Activated B cell treated with CpG ODN at 0.5 μM for 24 hours (primary cell): ENCODE measurements around the gene LCN6. TPM values are rescaled to one million over a fixed set of nuclear protein-coding genes. Genes with fewer than 3 reads are reported as not detected.
A peak's percentile ranks its signal among the peaks of the same experiment; 100 is the strongest.

Experiments used
- ATAC-seq: fragments of 200-7000 bp; cut with Tn5 transposase; one replicate; pipeline ENCODE4 v1.10.0; 2021; ENCODE audit warnings: low read depth, mild to moderate bottlenecking, moderate library complexity
- CTCF ChIA-PET: fragments of 350-600 bp; sonication (Branson Sonifier 250); formaldehyde crosslinking; loops from one replicate; lab custom pipeline; 2021; ENCODE audit warnings: antibody characterized with exemption; lab: Charles Lee
- POLR2A ChIA-PET: fragments of 350-600 bp; sonication (Branson Sonifier 250); formaldehyde crosslinking; loops from one replicate; lab custom pipeline; 2021; ENCODE audit warnings: antibody characterized with exemption; lab: Charles Lee
- DNase-seq: peaks from one replicate; pipeline ENCODE4 v3.0.0; 2022
- H3K27ac Mint-ChIP-seq: one replicate; pipeline ENCODE4 v1.8.0; 2020; ENCODE audit warnings: mixed read lengths
- H3K27me3 Mint-ChIP-seq: one replicate; pipeline ENCODE4 v1.8.0; 2021; ENCODE audit warnings: mixed read lengths
- H3K36me3 Mint-ChIP-seq: one replicate; pipeline ENCODE4 v1.8.0; 2021; ENCODE audit warnings: low read depth, mixed read lengths
- H3K4me1 Mint-ChIP-seq: one replicate; pipeline ENCODE4 v1.8.0; 2021; ENCODE audit warnings: mixed read lengths
- H3K4me3 Mint-ChIP-seq: one replicate; pipeline ENCODE4 v1.8.0; 2020; ENCODE audit warnings: mild to moderate bottlenecking, mixed read lengths
- H3K9me3 Mint-ChIP-seq: one replicate; pipeline ENCODE4 v1.8.0; 2020; ENCODE audit warnings: mixed read lengths
- CTCF ChIP-seq: fragments of 200-600 bp; IDR thresholded peaks from one replicate; pipeline ENCODE4 v1.8.0; 2022; ENCODE audit warnings: antibody characterized with exemption, mild to moderate bottlenecking
- intact Hi-C: fragments of 100-400 bp; cut with micrococcal nuclease; formaldehyde crosslinking; loops from one replicate; pipeline ENCODE4 v1.15.1; 2024
- total RNA-seq: library from RNA; stranded (reverse); gene quantifications from 2 replicates; pipeline ENCODE4 v1.2.3, GENCODE V29; 2022

Gene LCN6
- total RNA-seq, 1 donor from 2014 or later: not detected

GRCh38 chr9:136776947-136777346 lies 28.6 kb upstream of the LCN6 start:
- no peaks in the 10 kb centered on the region for H3K36me3 Mint-ChIP-seq
- ChIA-PET CTCF (interaction anchor here (1.2 to 2.3 kb wide), 4 partner anchors 10 to 258 kb away, joined by 3 to 15 read pairs (median 7); no protein-coding TSS in a partner anchor), POLR2A (no interaction called here)
- DNase-seq (no peak), ATAC-seq (no peak)
- H3K4me3 Mint-ChIP-seq: no peak overlapping the region
- H3K27ac Mint-ChIP-seq: no peak overlapping the region
- no peak for TF ChIP-seq CTCF
- peaks cover 18% of the 10 kb centered on the region for H3K27me3 Mint-ChIP-seq
- peaks cover 4% of the 10 kb centered on the region for H3K9me3 Mint-ChIP-seq
- H3K4me1 Mint-ChIP-seq: peaks cover 5% of the 10 kb centered on the region
- intact Hi-C loops: no loop called here

GRCh38 chr9:136775191-136775590 lies 26.9 kb upstream of the LCN6 start:
- DNase-seq (no peak), ATAC-seq (no peak)
- TF ChIP-seq CTCF: no peak
- ChIA-PET POLR2A (no interaction called here), CTCF (no interaction called here)
- Mint-ChIP-seq H3K4me1 (peaks cover 10% of the 10 kb centered on the region), H3K4me3 (no peak overlapping the region), H3K27me3 (peaks cover 19% of the 10 kb centered on the region), H3K9me3 (peaks cover 4% of the 10 kb centered on the region), H3K27ac (no peak overlapping the region), H3K36me3 (no peaks in the 10 kb centered on the region)
- intact Hi-C loops: no loop called here

DNA sequence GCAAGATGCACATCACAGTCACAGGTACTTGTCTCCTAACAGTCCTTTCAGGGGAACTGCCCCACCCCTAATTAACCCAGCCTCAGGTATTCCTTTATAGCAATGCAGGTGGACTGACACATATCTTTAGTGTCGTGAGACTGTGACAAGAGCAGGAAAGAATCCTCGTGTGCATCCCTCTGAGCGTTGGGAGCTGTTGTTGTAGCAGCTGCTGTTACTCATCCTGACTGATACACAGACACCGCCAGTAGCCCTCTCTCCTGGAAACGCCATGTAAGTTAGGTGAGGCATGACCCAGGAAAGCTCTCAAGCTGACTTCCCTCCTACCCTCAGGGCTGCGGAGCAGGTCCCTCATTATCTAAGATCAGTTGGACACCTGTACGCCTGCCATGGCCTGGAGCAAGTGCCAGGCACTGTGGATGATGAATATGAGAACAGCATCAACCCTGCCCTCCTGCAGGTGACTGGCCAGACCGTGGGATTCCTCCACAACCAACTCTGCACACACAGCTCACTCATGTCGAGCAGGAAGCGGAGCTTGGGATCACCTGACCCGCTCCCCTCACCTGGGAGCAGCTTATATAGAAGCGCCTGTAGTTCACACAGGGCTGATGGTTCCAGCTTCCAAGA lies 26.2 kb upstream of the LCN6 start:
- DNase-seq (no peak), ATAC-seq (no peak)
- intact Hi-C loops: no loop called here
- Mint-ChIP-seq H3K9me3 (peaks cover 4% of the 10 kb centered on the region), H3K27me3 (peaks cover 19% of the 10 kb centered on the region), H3K4me3 (no peak overlapping the region), H3K36me3 (no peaks in the 10 kb centered on the region), H3K27ac (no peak overlapping the region), H3K4me1 (peaks cover 13% of the 10 kb centered on the region)
- POLR2A ChIA-PET: no interaction called here
- no peak for TF ChIP-seq CTCF
- CTCF ChIA-PET: no interaction called here

- TF ChIP-seq CTCF: no peak
- CTCF ChIA-PET: no interaction called here
- Mint-ChIP-seq H3K4me1 (peaks cover 13% of the 10 kb centered on the region), H3K4me3 (no peak overlapping the region), H3K27me3 (peaks cover 12% of the 10 kb centered on the region), H3K9me3 (peaks cover 4% of the 10 kb centered on the region), H3K36me3 (no peaks in the 10 kb centered on the region), H3K27ac (no peak overlapping the region)
- ATAC-seq (peak; percentile 80), DNase-seq (no peak)
- intact Hi-C loops: no loop called here
- POLR2A ChIA-PET: interaction anchor here (1.0 kb wide), 1 partner anchor 467 kb away, joined by 3 read pairs; the partner anchor contains the start of gene TUBB4B
Measured at GRCh38 chr9:136773386-136774044, 25.2 kb upstream of the LCN6 start.

- CTCF ChIA-PET: interaction anchor here (1.3 kb wide), 1 partner anchor 257 kb away, joined by 3 read pairs; no protein-coding TSS in a partner anchor
- intact Hi-C loops: no loop called here
- Mint-ChIP-seq H3K36me3 (no peaks in the 10 kb centered on the region), H3K9me3 (peaks cover 4% of the 10 kb centered on the region), H3K27ac (no peak overlapping the region), H3K4me1 (peaks cover 24% of the 10 kb centered on the region), H3K4me3 (no peak overlapping the region), H3K27me3 (peaks cover 3% of the 10 kb centered on the region)
- no peak for DNase-seq
- ATAC-seq: no peak
- no peak for TF ChIP-seq CTCF
- POLR2A ChIA-PET: no interaction called here
Measured at GRCh38 chr9:136771907-136772415, 23.6 kb upstream of the LCN6 start.
